ENCODE measurements around the gene DUOX1. TPM values are rescaled to one million over a fixed set of nuclear protein-coding genes. Genes with fewer than 3 reads are reported as not detected.

Gene DUOX1
- total RNA-seq, 1 experiment from 2014 or later, result not detected

- H2AFZ ChIP-seq, result no peak overlapping the region
- H4K20me1 ChIP-seq (ENCODE audit: insufficient read depth), result no peaks in the 10 kb centered on the region
- no peak overlapping the region for H3K4me3 ChIP-seq
- BruUV-seq (replicated peaks), result no TSS peak
- H3K9me2 ChIP-seq (ENCODE audit: insufficient read depth), result no peaks in the 10 kb centered on the region
- no peak overlapping the region for H3K4me2 ChIP-seq
- no peaks in the 10 kb centered on the region for H3K79me2 ChIP-seq (ENCODE audit: low read depth)
- ChIA-PET CTCF (no interaction called here), POLR2A (ENCODE audit: unreplicated experiment) (interaction anchor here (0.5 to 0.7 kb wide), 2 partner anchors 154 to 364 kb away, joined by 3 to 4 read pairs; no protein-coding TSS in a partner anchor)
- TF ChIP-seq, protein P1, sequence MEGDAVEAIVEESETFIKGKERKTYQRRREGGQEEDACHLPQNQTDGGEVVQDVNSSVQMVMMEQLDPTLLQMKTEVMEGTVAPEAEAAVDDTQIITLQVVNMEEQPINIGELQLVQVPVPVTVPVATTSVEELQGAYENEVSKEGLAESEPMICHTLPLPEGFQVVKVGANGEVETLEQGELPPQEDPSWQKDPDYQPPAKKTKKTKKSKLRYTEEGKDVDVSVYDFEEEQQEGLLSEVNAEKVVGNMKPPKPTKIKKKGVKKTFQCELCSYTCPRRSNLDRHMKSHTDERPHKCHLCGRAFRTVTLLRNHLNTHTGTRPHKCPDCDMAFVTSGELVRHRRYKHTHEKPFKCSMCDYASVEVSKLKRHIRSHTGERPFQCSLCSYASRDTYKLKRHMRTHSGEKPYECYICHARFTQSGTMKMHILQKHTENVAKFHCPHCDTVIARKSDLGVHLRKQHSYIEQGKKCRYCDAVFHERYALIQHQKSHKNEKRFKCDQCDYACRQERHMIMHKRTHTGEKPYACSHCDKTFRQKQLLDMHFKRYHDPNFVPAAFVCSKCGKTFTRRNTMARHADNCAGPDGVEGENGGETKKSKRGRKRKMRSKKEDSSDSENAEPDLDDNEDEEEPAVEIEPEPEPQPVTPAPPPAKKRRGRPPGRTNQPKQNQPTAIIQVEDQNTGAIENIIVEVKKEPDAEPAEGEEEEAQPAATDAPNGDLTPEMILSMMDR (conservative IDR thresholded peaks at IDR 0.05), result no peak
- no peak for TF ChIP-seq EZH2 (IDR thresholded peaks at IDR 0.05; ENCODE audit: low read depth)
- no peaks in the 10 kb centered on the region for H3K9me3 ChIP-seq (ENCODE audit: insufficient read depth, low read depth)
- intact Hi-C loops (cut with micrococcal nuclease; ENCODE audit: unreplicated experiment), result no loop called here
- no peak for DNase-seq
- H3F3A ChIP-seq (ENCODE audit: insufficient read depth, low read depth), result no peaks in the 10 kb centered on the region
- H3K27me3 ChIP-seq (ENCODE audit: insufficient read depth, low read depth), result no peaks in the 10 kb centered on the region; the same call in 1 of the 2 replicates
- no peaks in the 10 kb centered on the region for H3K36me3 ChIP-seq (ENCODE audit: low read depth)
- no peaks in the 10 kb centered on the region for H3K4me1 ChIP-seq (replicated peaks; ENCODE audit: insufficient read depth)
- no peak overlapping the region for H3K27ac ChIP-seq
Measured at GRCh38 chr15:45084163-45084562, 45.6 kb upstream of the DUOX1 start.

DNA sequence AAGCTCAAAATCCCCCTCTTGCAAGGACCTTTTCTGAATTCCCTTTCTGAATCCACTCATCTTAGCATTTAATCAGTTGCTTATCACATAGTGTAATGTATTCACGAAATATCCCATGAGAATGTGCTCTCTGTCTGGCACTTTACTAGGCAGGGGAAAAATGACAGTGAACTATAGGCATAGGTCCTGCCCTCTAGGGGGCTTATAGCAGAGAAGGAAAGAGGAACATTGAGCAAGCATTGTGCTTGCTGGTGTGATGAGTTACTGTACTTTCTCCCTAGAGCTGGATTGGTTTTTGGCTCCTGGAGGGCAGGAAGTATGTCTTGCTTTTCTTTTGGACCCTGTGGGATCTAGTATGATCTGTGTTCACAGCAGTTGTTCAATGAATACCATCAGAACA lies 42.3 kb upstream of the DUOX1 start:
- H3K36me3 ChIP-seq (ENCODE audit: low read depth), result no peaks in the 10 kb centered on the region
- no TSS peak for BruUV-seq (replicated peaks)
- H4K20me1 ChIP-seq (ENCODE audit: insufficient read depth), result no peaks in the 10 kb centered on the region
- no peak for TF ChIP-seq EZH2 (IDR thresholded peaks at IDR 0.05; ENCODE audit: low read depth)
- TF ChIP-seq, protein P1 (conservative IDR thresholded peaks at IDR 0.05), result no peak
- intact Hi-C loops (cut with micrococcal nuclease; ENCODE audit: unreplicated experiment), result no loop called here
- peaks cover 3% of the 10 kb centered on the region; the same call in 1 of the 2 replicates for H3K27me3 ChIP-seq (ENCODE audit: insufficient read depth, low read depth)
- H3K9me2 ChIP-seq (ENCODE audit: insufficient read depth), result no peaks in the 10 kb centered on the region
- no peaks in the 10 kb centered on the region for H3K4me1 ChIP-seq (replicated peaks; ENCODE audit: insufficient read depth)
- no peak overlapping the region for H3K4me2 ChIP-seq
- H3K79me2 ChIP-seq (ENCODE audit: low read depth), result no peaks in the 10 kb centered on the region
- H2AFZ ChIP-seq, result no peak overlapping the region
- ChIA-PET POLR2A (ENCODE audit: unreplicated experiment) (no interaction called here), CTCF (no interaction called here)
- H3K27ac ChIP-seq, result no peak overlapping the region
- H3F3A ChIP-seq (ENCODE audit: insufficient read depth, low read depth), result no peaks in the 10 kb centered on the region
- H3K9me3 ChIP-seq (ENCODE audit: insufficient read depth, low read depth), result no peaks in the 10 kb centered on the region
- no peak for DNase-seq
- no peak overlapping the region for H3K4me3 ChIP-seq

DNA sequence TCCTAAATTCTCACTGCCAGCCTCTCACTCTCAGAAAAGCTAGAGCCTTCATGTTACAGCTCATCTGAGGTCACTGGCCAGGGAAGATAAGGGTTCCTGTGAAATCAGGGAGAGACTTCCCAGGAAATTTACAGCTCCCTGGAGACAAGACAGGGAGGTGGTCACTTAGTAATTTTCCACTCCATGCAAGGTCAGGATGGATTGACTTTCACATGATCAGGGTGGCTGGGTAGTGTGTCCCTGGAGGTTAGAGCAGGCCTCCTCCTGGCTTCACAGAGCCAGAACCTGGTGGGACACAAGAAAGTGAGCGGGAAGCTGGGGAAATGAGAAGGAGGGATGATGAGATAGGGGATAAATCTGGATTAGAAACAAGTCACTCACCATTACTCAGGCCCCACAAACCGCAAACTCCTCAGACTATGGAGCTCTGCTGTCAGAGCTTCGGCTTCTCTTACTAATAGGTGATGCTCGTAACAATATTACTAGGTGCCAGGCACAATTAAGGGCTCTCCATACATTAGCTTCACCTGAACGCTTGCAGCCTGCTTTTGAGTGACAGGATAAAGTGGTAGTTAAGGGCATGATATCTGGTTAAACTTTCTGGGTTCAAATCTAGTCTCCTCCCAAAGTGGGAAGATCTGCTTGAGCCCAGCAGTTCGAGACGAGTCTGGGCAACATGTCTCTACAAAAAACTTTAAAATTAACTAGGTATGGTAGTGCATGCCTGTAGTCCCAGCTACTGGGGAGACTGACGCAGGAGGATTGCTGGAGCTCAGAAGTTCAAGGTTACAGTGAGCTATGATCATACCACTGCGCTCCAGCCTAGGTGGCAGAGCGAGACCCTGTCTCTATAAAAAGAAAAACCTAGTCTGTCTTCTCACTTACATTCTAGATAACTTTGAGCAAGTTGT lies 40.7 kb upstream of the DUOX1 start:
- no peaks in the 10 kb centered on the region for H3K9me2 ChIP-seq (ENCODE audit: insufficient read depth)
- H3K27ac ChIP-seq, result no peak overlapping the region
- no peaks in the 10 kb centered on the region for H4K20me1 ChIP-seq (ENCODE audit: insufficient read depth)
- H3K27me3 ChIP-seq (ENCODE audit: insufficient read depth, low read depth), result peaks cover 3% of the 10 kb centered on the region; the same call in 1 of the 2 replicates
- H2AFZ ChIP-seq, result no peak overlapping the region
- no peak overlapping the region for H3K4me3 ChIP-seq
- no peaks in the 10 kb centered on the region for H3K9me3 ChIP-seq (ENCODE audit: insufficient read depth, low read depth)
- no peak for DNase-seq
- POLR2A ChIA-PET (ENCODE audit: unreplicated experiment), result no interaction called here
- TF ChIP-seq, protein P1 (conservative IDR thresholded peaks at IDR 0.05), result no peak
- no peak for TF ChIP-seq EZH2 (IDR thresholded peaks at IDR 0.05; ENCODE audit: low read depth)
- H3K36me3 ChIP-seq (ENCODE audit: low read depth), result no peaks in the 10 kb centered on the region
- intact Hi-C loops (cut with micrococcal nuclease; ENCODE audit: unreplicated experiment), result no loop called here
- no peaks in the 10 kb centered on the region for H3K79me2 ChIP-seq (ENCODE audit: low read depth)
- H3K4me2 ChIP-seq, result no peak overlapping the region
- H3F3A ChIP-seq (ENCODE audit: insufficient read depth, low read depth), result no peaks in the 10 kb centered on the region
- no TSS peak for BruUV-seq (replicated peaks)
- no peaks in the 10 kb centered on the region for H3K4me1 ChIP-seq (replicated peaks; ENCODE audit: insufficient read depth)
- CTCF ChIA-PET, result interaction anchor here (0.6 kb wide), 1 partner anchor 32 kb away, joined by 4 read pairs; no protein-coding TSS in a partner anchor

Data from PC-9 (cell line).